ENCODE measurements around the gene PCCA. TPM values are rescaled to one million over a fixed set of nuclear protein-coding genes. Genes with fewer than 3 reads are reported as not detected.

The PCCA gene
- total and polyA plus RNA-seq, 2 of the 13 experiments (the other 11 are each of a cell fraction or from before 2014, with no cell fraction given), result 15.0 to 32.2 TPM

DNA sequence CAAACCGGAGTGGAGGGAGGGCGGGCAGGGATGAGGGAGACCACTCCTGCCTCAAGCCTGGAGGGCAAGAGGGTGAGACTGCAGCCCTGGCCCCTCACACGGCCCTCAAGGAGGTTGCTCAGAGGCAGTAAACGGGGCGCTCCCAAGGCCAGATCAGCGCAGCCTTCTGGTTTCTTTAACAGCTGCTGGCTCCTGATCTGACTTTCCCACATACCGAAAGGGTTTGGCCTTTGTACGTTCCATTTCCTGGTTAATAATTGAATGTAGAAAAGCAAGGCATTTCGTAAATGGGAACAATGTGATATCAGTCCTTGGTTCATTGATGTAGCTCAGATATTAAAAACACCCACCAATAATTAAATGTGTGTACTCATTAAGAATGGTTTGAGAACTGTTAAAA is 428.2 kb downstream of the PCCA start (continued):
- TF ChIP-seq PRPF4 (IDR thresholded peaks at IDR 0.05; ENCODE audit: low read depth, low read length, poor library complexity, severe bottlenecking), result no peak
- no peak for TF ChIP-seq YEATS2 (CRISPR knock-in tag; IDR thresholded peaks at IDR 0.05; ENCODE audit: borderline replicate concordance)
- no peak for TF ChIP-seq TFE3 (CRISPR knock-in tag; IDR thresholded peaks at IDR 0.05)
- no peak for TF ChIP-seq PPARG (CRISPR knock-in tag; conservative IDR thresholded peaks at IDR 0.05)
- no peak for TF ChIP-seq TOE1 (CRISPR knock-in tag; IDR thresholded peaks at IDR 0.05)
- TF ChIP-seq JUND (CRISPR knock-in tag; IDR thresholded peaks at IDR 0.05), result no peak
- TF ChIP-seq ZMYM3 (CRISPR knock-in tag; IDR thresholded peaks at IDR 0.05), result peak; percentile 32; the same call in 1 of the 2 replicates
- no peak for TF ChIP-seq MXI1 (IDR thresholded peaks at IDR 0.05; ENCODE audit: borderline replicate concordance, low read depth, low read length)
- no peak; the same call in 1 of the 2 replicates for TF ChIP-seq TBX2 (CRISPR knock-in tag; IDR thresholded peaks at IDR 0.05; ENCODE audit: borderline replicate concordance)
- TF ChIP-seq, protein P1, sequence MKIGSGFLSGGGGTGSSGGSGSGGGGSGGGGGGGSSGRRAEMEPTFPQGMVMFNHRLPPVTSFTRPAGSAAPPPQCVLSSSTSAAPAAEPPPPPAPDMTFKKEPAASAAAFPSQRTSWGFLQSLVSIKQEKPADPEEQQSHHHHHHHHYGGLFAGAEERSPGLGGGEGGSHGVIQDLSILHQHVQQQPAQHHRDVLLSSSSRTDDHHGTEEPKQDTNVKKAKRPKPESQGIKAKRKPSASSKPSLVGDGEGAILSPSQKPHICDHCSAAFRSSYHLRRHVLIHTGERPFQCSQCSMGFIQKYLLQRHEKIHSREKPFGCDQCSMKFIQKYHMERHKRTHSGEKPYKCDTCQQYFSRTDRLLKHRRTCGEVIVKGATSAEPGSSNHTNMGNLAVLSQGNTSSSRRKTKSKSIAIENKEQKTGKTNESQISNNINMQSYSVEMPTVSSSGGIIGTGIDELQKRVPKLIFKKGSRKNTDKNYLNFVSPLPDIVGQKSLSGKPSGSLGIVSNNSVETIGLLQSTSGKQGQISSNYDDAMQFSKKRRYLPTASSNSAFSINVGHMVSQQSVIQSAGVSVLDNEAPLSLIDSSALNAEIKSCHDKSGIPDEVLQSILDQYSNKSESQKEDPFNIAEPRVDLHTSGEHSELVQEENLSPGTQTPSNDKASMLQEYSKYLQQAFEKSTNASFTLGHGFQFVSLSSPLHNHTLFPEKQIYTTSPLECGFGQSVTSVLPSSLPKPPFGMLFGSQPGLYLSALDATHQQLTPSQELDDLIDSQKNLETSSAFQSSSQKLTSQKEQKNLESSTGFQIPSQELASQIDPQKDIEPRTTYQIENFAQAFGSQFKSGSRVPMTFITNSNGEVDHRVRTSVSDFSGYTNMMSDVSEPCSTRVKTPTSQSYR (CRISPR knock-in tag; IDR thresholded peaks at IDR 0.05; ENCODE audit: borderline replicate concordance), result no peak
- TF ChIP-seq ZFP41 (CRISPR knock-in tag; IDR thresholded peaks at IDR 0.05; ENCODE audit: borderline replicate concordance), result no peak
- TF ChIP-seq, protein P2, sequence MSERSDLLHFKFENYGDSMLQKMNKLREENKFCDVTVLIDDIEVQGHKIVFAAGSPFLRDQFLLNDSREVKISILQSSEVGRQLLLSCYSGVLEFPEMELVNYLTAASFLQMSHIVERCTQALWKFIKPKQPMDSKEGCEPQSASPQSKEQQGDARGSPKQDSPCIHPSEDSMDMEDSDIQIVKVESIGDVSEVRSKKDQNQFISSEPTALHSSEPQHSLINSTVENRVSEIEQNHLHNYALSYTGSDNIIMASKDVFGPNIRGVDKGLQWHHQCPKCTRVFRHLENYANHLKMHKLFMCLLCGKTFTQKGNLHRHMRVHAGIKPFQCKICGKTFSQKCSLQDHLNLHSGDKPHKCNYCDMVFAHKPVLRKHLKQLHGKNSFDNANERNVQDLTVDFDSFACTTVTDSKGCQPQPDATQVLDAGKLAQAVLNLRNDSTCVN (CRISPR knock-in tag; IDR thresholded peaks at IDR 0.05; ENCODE audit: borderline replicate concordance), result no peak
- no peak for TF ChIP-seq ZNF138 (CRISPR knock-in tag; IDR thresholded peaks at IDR 0.05; ENCODE audit: low read depth)
- no peak for TF ChIP-seq ZFP36L1 (CRISPR knock-in tag; IDR thresholded peaks at IDR 0.05)
- TF ChIP-seq GFI1 (CRISPR knock-in tag; IDR thresholded peaks at IDR 0.05; ENCODE audit: borderline replicate concordance), result no peak
- TF ChIP-seq CBX5 (CRISPR knock-in tag; IDR thresholded peaks at IDR 0.05; ENCODE audit: borderline replicate concordance), result no peak
- no peak for TF ChIP-seq SKI (IDR thresholded peaks at IDR 0.05; ENCODE audit: partially characterized antibody)
- TF ChIP-seq CEBPG (CRISPR knock-in tag; IDR thresholded peaks at IDR 0.05), result peak; percentile 56
- no peak for TF ChIP-seq ZBTB2 (CRISPR knock-in tag; IDR thresholded peaks at IDR 0.05; ENCODE audit: low read depth)
- no peak for TF ChIP-seq ATF7 (IDR thresholded peaks at IDR 0.05)
- TF ChIP-seq ATF7 (CRISPR knock-in tag; IDR thresholded peaks at IDR 0.05), result no peak
- TF ChIP-seq SRF (IDR thresholded peaks at IDR 0.05; ENCODE audit: low read depth, low read length), result no peak
- TF ChIP-seq ZNF569 (CRISPR knock-in tag; IDR thresholded peaks at IDR 0.05; ENCODE audit: borderline replicate concordance), result no peak
- TF ChIP-seq BRCA1 (CRISPR knock-in tag; IDR thresholded peaks at IDR 0.05), result no peak
- peak; percentile 42; the same call in 1 of the 2 replicates for TF ChIP-seq ZNF768 (CRISPR knock-in tag; IDR thresholded peaks at IDR 0.05)
- TF ChIP-seq ERF (CRISPR knock-in tag; IDR thresholded peaks at IDR 0.05), result 0 out of 2 replicates have a peak, but pooled peaks have one; percentile 28
- peak; percentile 63; the same call in 1 of the 2 replicates for TF ChIP-seq MIXL1 (CRISPR knock-in tag; IDR thresholded peaks at IDR 0.05)
